PFSK-1 (cell line): ENCODE results near the gene ZNF775.

Experiments
- FOXP2 ChIP-seq: optimal IDR thresholded peaks from 2 replicates; pipeline ENCODE3; 2011; ENCODE audit warnings: borderline replicate concordance, control low read depth, inconsistent platforms; ENCODE audit not compliant: insufficient read depth; ENCODE audit errors: extremely low read length, extremely low read depth
- POLR2AphosphoS5 ChIP-seq: IDR thresholded peaks from 2 replicates; pipeline ENCODE4 v1.6.1; 2012; ENCODE audit warnings: low read depth, mild to moderate bottlenecking, control low read depth, low read length, moderate library complexity
- REST ChIP-seq, 2 experiments: IDR thresholded peaks; 2 replicates each; pipeline versions ENCODE4 v1.6.1 to v1.8.0; 2011 to 2012; ENCODE audit warnings: low read depth in 2 of 2, low read length in 2 of 2, control low read depth in 1 of 2, inconsistent platforms in 1 of 2, mild to moderate bottlenecking in 1 of 2, moderate library complexity in 1 of 2; ENCODE audit not compliant: insufficient read depth in 1 of 2
- TAF1 ChIP-seq: IDR thresholded peaks from 2 replicates; pipeline ENCODE4 v1.6.1; 2012; ENCODE audit warnings: low read length, control low read depth, borderline replicate concordance; ENCODE audit not compliant: insufficient read depth

- TF ChIP-seq REST (IDR thresholded peaks at IDR 0.05; ENCODE audit: insufficient read depth in 1 of 2, low read depth in 2 of 2, low read length in 2 of 2) (no peak), POLR2AphosphoS5 (no peak), TAF1 (no peak), FOXP2 (no peak)
These were observed 13.3 kb upstream of the ZNF775 start for GRCh38 chr7:150365673-150366398.
